PC-3 (cell line): Measurements from ENCODE around the gene GNAT2.

Source experiments
- CTCF ChIP-seq: fragments of 300-600 bp; sonication (generic); conservative IDR thresholded peaks from 2 replicates; pipeline ENCODE4 v1.5.1; 2017; ENCODE audit warnings: antibody characterized with exemption, low read depth, mild to moderate bottlenecking, low read length
- EZH2 ChIP-seq: fragments of 300-600 bp; sonication (generic); IDR thresholded peaks from one replicate; pipeline ENCODE4 v1.6.1; 2017; ENCODE audit warnings: antibody characterized with exemption, mild to moderate bottlenecking, low read length; ENCODE audit not compliant: unreplicated experiment
- EZH2phosphoT487 ChIP-seq: fragments of 300-600 bp; sonication (generic); IDR thresholded peaks from 2 replicates; pipeline ENCODE4 v1.6.1; 2018; ENCODE audit warnings: mild to moderate bottlenecking, antibody characterized with exemption, low read length, borderline replicate concordance

GRCh38 chr1:109641861-109642260 is 22.4 kb upstream of the GNAT2 start:
- no peak for TF ChIP-seq CTCF
- no peak for TF ChIP-seq EZH2
- TF ChIP-seq EZH2phosphoT487, result no peak
